Glutamatergic neuron (in vitro differentiated cells): Measurements from ENCODE around the gene CAPN9. TPM values are rescaled to one million over a fixed set of nuclear protein-coding genes. Genes with fewer than 3 reads are reported as not detected.

Experiments
- DNase-seq: peaks from one replicate; pipeline ENCODE4 v3.0.0; 2022
- H3K27ac Mint-ChIP-seq: one replicate; pipeline ENCODE4 v1.8.0; 2020; ENCODE audit warnings: mild to moderate bottlenecking, mixed read lengths, inconsistent platforms; ENCODE audit not compliant: unreplicated experiment
- H3K27me3 Mint-ChIP-seq: one replicate; pipeline ENCODE4 v1.8.0; 2020; ENCODE audit warnings: mild to moderate bottlenecking, moderate library complexity, mixed read lengths, inconsistent platforms; ENCODE audit not compliant: unreplicated experiment
- H3K36me3 Mint-ChIP-seq: one replicate; pipeline ENCODE4 v1.8.0; 2020; ENCODE audit warnings: mild to moderate bottlenecking, mixed read lengths, inconsistent platforms; ENCODE audit not compliant: unreplicated experiment
- H3K4me1 Mint-ChIP-seq: one replicate; pipeline ENCODE4 v1.8.0; 2020; ENCODE audit warnings: mild to moderate bottlenecking, low read depth, mixed read lengths, inconsistent platforms; ENCODE audit not compliant: unreplicated experiment
- H3K4me3 Mint-ChIP-seq: one replicate; pipeline ENCODE4 v1.8.0; 2020; ENCODE audit warnings: mild to moderate bottlenecking, mixed read lengths, inconsistent platforms; ENCODE audit not compliant: unreplicated experiment
- H3K9me3 Mint-ChIP-seq: one replicate; pipeline ENCODE4 v1.8.0; 2020; ENCODE audit warnings: mild to moderate bottlenecking, moderate library complexity, mixed read lengths, inconsistent platforms; ENCODE audit not compliant: unreplicated experiment
- total RNA-seq: library from RNA; stranded (reverse); fragmentation: NEBNext Ultra II Directional; extraction: Animal tissue kit (Norgen Biotek cat#: 25700); gene quantifications from one replicate; pipeline ENCODE4 v1.2.1, GENCODE V29; 2021; ENCODE audit not compliant: unreplicated experiment
- TF ChIP-seq, protein P1 (sequence below): fragments of 200-600 bp; sonication (generic); IDR thresholded peaks from one replicate; pipeline ENCODE4 v1.5.0; 2021; ENCODE audit not compliant: partially characterized antibody, unreplicated experiment

CAPN9 gene
- total RNA-seq, 1 donor from 2014 or later = not detected

DNA sequence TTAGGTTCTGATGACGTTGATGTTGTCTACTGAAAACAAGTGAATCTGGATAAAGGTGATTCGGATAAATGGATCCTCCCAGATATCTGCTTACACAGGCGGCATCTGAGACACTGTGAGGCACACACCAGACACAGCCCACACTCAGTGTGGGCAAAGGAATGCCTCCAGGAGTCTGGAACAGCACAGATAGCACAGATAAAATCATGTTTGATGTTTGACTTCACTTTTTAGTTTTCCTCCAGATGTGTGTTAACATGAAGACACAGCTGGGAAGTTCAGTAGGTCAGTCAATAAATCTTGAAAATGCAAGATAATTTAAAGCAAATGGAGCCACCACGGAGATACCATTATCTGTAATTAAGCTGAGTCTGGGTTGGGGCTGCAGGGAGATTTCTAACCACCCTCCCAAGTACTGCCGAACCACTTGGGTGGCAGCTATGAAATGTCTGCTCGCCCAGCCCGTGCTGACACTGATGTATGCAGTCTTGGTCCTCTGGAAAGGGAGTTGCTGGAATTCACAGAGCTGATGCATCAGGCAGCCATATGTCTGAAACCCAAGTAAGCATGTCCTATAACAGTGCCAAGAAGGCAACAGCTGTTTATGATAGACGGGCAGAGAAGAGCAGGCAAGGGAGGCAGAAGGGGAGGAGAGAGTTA, 11.7 kb downstream of the CAPN9 start:
- peaks cover 6% of the 10 kb centered on the region for H3K9me3 Mint-ChIP-seq
- peaks cover 4% of the 10 kb centered on the region for H3K27me3 Mint-ChIP-seq
- DNase-seq = no peak
- H3K4me1 Mint-ChIP-seq = peaks cover 30% of the 10 kb centered on the region
- H3K36me3 Mint-ChIP-seq = no peaks in the 10 kb centered on the region
- H3K27ac Mint-ChIP-seq = peak overlapping the region; percentile 93
- H3K4me3 Mint-ChIP-seq = peak overlapping the region; percentile 67
- TF ChIP-seq, protein P1, sequence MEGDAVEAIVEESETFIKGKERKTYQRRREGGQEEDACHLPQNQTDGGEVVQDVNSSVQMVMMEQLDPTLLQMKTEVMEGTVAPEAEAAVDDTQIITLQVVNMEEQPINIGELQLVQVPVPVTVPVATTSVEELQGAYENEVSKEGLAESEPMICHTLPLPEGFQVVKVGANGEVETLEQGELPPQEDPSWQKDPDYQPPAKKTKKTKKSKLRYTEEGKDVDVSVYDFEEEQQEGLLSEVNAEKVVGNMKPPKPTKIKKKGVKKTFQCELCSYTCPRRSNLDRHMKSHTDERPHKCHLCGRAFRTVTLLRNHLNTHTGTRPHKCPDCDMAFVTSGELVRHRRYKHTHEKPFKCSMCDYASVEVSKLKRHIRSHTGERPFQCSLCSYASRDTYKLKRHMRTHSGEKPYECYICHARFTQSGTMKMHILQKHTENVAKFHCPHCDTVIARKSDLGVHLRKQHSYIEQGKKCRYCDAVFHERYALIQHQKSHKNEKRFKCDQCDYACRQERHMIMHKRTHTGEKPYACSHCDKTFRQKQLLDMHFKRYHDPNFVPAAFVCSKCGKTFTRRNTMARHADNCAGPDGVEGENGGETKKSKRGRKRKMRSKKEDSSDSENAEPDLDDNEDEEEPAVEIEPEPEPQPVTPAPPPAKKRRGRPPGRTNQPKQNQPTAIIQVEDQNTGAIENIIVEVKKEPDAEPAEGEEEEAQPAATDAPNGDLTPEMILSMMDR = no peak

DNA sequence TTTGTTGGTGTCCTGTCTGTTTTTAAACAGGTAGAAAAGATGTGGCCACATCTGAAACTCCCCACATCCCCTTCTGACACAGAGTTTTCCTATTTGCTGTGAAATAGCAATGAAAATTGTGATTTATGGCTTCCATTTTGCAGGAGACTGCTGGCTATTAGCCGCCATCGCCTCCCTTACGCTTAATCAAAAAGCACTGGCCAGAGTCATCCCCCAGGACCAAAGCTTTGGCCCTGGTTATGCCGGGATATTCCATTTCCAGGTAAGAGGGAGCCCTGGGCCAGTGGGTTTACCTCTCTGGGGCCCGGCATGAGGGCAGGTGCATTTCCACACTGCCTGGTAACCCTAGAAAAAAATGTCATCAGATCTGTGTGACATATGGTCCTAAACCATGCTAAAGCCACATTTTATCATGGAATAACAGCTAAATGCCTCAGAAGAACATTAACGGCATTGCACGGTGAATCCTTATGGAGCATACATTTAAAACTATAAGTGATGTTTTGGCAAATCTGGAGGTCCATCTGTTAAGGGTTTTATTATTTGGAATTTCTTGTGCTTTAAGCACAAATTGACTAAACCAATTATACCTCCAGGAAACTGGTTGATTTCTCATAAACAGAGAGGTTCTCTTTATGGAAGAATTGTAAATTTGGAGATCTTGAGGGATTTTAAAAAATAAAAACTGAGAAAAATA, 12.3 kb downstream of the CAPN9 start:
- TF ChIP-seq, protein P1 = no peak
- H3K27ac Mint-ChIP-seq = peak overlapping the region; percentile 24
- H3K4me3 Mint-ChIP-seq = no peak overlapping the region
- H3K27me3 Mint-ChIP-seq = peaks cover 2% of the 10 kb centered on the region
- no peaks in the 10 kb centered on the region for H3K36me3 Mint-ChIP-seq
- peaks cover 6% of the 10 kb centered on the region for H3K9me3 Mint-ChIP-seq
- no peak for DNase-seq
- H3K4me1 Mint-ChIP-seq = peaks cover 30% of the 10 kb centered on the region

DNA sequence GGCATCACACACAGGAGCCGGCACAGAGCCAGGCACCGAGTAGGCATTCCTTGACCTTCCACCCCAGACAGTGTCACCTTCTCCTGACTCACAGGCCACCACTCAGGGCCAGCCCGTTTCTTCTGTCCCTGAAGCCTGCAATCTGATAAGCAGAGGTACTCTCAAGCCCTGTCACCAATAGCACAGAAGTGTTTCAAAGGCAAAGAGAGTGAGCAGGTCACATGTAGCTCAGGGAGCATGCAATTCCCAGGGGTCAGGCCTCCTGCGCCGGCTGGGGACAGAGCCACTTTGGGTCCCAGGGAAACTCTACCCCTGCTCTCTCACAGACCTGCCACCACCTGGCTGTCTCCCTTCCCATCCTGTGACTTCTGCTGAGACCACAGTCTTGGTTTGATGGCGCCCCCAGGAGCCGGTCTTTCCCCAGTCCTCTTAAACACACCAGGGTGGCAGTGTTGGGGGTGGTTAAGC, 13.2 kb downstream of the CAPN9 start:
- Mint-ChIP-seq H3K4me1 (peaks cover 27% of the 10 kb centered on the region), H3K27ac (peak overlapping the region; percentile 24), H3K4me3 (peak overlapping the region; percentile 23), H3K36me3 (no peaks in the 10 kb centered on the region), H3K27me3 (peaks cover 2% of the 10 kb centered on the region), H3K9me3 (peaks cover 6% of the 10 kb centered on the region)
- TF ChIP-seq, protein P1 = no peak
- no peak for DNase-seq

DNA sequence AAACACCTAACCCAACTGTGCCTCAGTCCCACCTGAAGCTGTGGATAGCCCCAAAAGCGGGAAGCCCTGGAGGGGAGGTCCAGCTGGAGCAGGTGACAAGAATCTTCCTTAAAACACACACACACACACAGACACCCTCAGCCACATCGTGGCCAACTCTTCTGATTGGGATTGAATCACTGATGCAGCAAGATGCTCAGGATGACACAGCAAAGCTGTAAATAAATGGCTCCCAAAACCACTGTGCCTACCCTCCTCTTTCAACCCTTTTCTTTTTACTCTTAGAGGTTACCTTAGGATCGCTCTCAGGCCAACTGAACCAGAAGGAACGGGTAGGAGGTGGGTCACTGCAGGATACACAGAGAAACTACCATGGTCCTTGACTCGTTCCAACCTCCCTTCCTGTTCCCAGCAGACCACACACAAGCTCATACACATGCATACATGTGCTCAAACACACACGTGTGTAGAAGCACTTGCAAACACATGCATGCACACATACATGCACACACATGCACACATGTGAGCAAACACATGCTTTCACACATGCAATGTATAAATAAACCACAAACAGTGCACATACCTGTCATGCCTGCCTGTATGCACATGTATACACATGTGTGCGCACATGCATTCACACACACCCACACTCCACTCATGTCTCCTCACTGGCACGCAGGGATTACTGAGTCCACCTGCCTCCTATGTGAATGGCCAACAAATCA, 14.4 kb downstream of the CAPN9 start:
- H3K36me3 Mint-ChIP-seq = no peaks in the 10 kb centered on the region
- peaks cover 27% of the 10 kb centered on the region for H3K4me1 Mint-ChIP-seq
- peaks cover 6% of the 10 kb centered on the region for H3K9me3 Mint-ChIP-seq
- H3K27me3 Mint-ChIP-seq = no peaks in the 10 kb centered on the region
- H3K4me3 Mint-ChIP-seq = no peak overlapping the region
- DNase-seq = no peak
- peak overlapping the region; percentile 5 for H3K27ac Mint-ChIP-seq
- TF ChIP-seq, protein P1 = no peak
